NOMO-1 treated with dmso at 0.1 percent for 144 hours (cell line): ENCODE results near the gene LIPH.
A peak's percentile ranks its signal among the peaks of the same experiment; 100 is the strongest.

Experiments used
- DNase-seq: peaks from one replicate; lab custom pipeline; 2025; ENCODE audit not compliant: unreplicated experiment; lab: John Stamatoyannopoulos, UW

The LIPH gene

DNA sequence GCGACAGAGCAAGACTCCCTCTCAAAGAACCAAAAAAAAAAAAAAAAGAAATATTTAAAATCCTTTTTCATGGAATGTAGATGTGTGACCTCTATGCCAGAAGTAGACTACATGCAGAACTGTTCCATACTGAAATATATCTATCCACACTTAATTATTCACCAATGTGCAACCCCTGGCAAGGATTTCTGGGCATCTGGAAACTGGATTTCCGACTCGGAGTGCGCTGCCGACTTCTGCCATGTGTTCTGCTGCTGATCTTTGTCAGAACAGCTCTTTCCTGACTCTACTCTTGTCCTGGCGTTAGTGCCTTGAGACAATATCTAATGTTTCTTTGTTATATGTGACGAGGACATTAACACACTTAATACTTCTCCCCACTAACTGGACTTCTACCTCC, 11.7 kb downstream of the LIPH start:
- no peak for DNase-seq

DNA sequence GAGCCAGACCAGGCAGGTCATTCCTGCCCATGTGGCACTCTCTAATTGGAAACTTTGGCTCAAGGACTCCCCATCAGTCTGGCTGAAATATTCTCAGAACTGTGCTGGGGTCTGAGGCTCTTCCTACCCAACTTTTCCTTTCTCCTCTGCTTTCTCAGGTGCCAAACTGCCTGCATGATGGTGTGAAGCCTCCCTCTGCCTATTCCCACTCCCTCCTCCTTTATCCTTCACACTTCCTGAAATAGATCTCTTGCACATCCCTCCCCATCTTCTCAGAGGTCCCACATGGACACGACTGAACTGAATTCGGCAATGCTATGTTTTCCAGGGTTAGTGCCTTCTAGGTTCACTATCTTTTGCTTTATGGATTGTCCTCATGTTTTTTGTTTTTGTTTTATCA, 12.5 kb downstream of the LIPH start:
- no peak for DNase-seq

DNA sequence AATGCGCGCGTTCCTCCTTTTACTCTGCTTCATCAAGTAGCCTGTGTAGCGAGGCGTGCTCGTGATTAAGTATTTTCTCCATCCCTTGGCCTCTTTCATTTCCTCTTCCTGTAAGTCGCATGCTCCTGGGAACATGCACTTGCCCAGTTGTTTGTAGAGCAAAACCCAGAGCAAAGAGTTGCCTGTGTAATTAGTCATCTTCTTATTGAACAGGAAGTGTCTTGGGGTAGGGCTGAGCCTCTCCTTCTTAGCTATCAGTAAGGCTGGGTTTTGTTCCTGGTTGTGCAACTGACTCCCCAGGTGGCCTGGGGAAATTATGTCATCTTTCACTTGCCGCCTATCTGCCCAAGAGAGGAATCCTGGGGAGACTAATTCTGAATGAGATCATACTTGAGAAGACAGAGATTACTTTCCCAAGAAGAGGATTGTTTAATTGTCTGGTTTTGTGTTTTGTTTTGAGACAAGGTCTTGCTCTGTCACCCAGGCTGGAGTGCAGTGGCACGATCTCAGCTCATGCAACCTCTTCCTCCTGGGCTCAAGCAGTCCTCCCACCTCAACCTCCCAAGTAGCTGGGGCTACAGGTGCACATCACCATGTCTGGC, 14.9 kb downstream of the LIPH start:
- peak; percentile 98 for DNase-seq

DNA sequence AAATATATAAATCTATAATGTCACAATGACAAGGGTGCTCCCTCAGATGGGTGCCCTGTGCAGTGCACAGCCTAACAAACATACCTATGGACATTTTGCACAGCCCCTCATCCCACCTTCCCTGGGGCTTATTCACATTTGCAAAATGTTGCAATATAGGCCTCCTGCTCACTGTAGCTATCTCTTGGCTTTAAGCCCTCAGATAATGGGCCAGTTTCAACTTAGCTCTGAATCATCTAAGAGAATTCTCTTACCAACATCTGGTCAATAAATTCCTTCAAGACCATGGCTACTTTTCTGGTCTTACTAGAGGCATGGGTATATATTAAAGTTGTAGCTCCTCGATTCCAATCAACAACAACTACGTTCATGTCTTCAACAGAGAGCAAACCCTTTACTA, 17.9 kb downstream of the LIPH start:
- DNase-seq = no peak

DNA sequence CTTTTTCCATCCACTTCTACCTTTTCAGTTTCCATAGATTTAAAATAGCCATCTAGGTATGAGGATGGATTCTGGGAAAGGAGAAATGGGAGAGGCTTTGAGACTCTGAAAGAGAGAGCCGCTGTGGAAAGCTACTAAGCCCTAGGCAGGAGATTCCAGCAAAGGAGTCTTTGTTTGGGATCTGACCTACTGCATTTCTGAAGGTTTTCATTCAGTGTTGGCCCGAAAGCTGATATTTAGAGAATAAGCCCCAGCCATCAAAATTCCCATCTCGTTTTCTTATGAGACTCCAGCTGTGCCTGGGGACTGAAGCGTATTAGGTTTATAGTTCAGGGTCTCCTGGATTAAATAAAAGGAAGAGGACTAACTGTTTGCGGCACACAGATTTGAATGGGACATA, 19.5 kb downstream of the LIPH start:
- DNase-seq = no peak

DNA sequence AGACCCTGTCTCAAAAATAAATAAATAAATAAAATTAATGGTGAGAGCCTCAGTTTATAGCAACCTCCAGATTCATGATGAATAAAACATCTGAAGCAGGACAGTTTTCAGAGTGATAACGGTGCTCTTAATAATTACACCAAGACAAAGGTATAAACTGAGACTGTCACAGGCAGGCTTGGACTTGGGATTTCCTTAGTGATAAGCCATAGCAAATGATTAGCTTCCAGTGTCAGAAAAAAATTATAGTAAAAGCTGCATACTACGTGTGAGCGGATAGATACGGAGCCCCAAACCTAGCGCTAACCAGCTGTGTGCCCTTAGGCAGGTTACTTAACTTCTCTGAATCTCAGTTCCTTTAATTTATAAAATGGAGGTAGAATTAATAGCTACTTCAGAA, 21.5 kb downstream of the LIPH start:
- DNase-seq = no peak

DNA sequence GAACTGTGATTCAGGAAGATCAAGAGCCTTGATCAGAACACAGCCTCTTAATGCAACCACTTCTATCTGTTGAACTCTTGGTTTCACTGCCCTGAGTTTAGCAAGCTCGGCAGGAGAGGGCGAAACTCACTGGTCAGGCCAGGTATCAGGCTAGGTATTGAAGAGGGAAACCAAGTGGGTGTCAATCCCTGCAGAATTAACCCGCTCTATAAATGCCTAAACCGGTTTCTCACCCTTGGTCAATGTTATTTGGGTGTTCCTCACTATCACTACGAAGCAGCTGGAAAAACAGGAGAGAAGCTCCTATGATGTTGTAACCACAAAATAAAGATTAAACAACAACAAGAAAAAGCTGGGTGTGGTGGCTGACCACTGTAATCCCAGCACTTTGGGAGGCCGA, 23.9 kb downstream of the LIPH start:
- DNase-seq = no peak

DNA sequence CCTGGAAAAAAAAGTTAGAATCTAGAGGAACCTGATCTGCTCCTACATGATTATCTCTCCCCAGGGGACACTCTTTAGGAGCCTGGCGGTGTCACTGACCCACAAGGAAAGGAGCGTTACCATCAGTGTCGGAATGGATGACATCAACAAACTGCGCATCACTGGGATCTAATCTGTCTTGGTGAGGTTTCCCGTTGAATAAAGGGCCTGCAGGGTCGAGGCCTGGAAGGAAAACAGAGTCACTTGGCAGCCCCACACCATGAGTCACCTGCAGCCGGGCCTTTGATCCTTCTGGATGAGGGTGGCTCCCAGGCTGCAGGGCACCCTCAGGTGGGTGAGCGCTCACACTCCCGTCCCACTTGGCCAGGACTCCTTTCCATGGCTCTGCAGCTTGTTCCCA, 25.0 kb downstream of the LIPH start:
- DNase-seq = no peak

DNA sequence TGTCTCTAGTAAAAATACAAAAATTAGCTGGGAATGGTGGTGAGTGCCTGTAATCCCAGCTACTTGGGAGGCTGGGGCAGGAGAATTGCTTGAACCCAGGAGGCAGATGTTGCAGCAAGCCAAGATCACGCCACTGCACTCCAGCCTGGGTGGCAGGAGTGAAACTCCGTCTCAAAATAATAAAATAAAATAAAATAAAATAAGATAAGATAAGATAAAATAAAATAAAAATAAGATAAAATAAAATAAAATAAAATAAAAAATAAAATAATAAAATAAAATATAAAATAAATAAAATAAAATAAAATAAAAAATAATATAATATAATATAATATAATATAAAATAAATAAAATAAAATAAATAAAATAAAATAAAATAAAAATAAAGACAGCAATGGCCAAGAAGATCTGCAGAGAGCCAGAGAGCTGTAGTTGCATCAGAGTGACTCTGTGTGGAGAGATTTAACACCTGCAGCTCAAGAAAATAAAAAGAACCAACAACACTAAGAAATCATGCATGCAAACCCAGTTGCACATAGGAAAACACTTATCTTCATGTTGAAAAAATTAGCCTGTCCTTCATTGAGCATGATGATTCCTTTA, 25.9 kb downstream of the LIPH start:
- no peak for DNase-seq

DNA sequence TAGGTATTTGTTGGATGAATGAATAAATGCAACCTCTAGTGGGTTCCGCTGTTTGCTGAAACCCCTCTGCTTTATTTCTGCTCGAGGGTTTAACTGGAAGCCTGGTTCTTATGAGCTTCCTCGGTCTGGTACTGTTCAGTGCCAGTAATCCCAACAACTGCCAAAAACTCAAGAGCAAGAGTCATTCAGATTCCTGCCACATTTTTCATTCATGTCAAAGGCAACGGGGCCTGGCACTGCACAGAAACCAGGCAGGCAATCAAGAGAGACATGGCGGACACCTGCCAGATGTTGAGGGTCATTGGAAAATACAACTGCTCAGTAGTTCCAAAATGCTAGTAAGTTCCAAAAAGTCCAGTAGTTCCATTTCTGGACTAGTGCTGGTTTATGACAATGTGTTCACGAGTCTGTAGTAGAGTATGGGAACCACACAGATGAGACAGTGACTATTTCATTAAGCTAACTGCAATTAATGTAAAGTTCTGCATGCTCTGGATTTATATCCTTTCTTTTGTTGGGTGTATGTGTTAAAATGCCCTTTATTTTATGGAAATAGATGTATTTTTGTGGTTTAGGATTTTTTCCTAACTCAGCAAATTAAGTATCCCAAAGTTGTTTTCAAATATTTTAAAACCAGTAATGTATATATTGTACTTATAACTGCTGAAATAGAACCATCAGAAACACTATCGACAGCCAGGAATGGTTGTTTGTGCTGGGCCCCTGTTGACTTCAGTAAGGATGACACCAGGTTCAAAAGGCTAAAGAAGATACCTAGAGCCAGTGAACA, 30.8 kb downstream of the LIPH start:
- DNase-seq = no peak

DNA sequence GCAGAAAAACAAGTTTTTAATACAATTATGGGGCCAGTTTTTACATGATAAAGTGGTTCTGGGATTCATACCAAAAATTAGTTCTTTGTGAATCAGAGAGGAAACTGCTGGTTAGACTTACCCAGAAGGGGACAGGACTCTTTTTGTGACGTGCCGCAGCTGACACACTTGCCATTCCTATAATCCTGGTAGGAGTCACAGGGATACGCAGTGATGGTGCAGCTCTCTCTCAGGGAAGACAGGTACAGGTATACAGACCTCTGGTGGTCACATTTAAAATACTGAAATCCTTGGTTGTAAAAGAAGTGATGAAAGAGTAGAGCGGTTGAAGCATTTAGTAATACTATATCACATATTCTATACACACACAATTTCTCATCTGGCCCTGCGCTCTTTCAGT, 33.4 kb downstream of the LIPH start:
- no peak for DNase-seq

DNA sequence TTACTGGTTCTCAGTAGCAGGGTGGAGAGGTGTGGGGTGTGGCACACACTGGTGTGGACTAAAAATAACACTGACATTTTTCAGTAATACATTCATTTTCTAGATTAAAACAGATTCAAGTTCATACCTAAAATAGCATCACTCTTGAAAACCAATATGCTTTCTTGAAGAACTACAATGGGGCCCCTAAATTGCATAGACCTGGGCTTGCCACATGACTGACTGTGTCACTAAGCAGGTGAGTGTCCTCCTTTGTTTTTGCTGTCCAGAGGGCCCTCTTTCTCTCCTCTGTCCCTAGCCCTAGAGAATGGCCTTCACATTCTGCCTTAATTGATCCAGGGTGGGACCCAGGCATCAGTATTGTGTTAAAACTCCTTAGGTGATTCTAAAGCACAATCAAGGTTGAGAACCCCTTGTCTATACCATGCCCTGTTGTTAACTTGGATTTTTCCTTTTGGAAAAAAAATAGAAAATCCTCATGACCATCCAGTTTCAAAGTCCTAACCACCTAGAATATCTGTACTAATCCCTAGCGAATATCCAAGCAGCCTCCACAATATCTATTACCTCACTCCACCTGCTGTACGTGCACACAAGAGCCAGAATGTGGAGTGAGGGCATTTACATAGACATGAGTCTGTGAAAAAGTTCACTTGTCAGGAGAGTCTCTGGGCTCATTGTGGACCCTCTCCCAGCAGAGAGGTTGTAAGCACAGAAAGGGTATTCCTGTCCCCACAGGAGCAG, 34.8 kb downstream of the LIPH start:
- no peak for DNase-seq

DNA sequence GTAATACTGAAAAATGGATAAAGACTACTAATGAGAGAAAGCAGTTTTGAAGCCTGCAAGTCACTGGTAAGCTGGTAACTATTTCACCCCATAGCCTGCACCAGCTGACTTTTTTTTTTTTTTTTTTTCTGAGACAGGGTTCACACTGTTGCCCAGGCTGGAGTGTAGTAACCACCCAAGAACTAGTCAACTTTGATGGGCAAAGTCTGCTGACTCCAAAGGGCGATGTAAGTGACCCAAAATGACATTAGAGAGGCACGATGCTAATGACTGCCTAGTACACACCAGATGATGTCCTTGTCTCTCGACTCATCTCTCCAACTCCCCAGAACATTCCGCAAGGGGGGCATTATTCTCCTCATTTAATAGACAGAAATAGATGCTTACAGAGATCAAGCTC, 40.7 kb downstream of the LIPH start:
- no peak for DNase-seq

DNA sequence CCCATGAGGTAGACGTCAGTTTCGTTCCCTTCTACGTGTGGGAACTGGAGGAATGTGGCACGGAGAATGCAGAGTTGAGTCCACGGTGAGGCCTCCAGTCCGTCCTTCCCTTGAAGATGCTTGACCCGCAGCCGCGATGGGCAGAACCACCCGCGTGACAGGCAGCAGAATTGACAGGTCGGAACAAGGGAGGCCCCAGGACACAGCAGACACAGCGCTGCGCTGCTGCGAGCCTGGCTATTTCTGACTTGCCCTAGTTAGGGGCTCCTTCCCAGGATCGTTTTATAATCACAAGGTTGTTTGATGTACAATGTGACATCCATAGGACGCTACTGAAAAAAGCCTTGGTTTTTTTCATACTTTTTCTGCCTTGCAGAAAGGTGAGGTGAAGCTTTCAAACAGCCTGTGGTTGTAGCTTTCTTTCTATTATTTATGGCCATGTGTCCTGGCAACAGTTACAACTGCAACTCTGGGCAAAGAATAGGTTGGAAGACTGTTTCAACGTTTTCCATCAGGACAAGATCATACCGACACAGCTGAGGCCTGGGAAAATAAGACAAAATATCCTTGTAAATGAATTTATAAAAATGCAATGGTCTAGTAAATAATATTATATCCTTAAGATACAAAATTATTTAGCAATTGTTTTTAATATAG, 43.9 kb downstream of the LIPH start:
- no peak for DNase-seq

DNA sequence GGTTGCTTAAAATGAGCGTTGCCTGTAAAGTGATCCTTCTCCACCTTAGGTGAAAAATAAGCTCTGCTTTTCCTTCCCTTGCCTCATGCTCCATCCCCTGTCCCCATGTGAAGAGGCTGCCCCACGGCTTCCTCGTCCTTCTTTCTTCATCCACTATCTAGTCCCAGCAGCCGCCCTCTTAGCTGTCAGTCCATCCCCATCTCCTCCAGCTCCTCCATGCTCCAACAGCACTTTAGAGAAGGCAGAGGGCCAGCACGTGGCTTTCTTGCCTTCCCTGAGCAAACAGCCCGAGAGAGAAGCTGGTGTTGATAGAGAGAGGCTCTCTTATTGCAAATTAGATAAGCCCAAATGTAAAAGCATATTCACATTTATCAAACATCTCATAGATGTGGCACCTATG, 44.5 kb downstream of the LIPH start:
- no peak for DNase-seq

DNA sequence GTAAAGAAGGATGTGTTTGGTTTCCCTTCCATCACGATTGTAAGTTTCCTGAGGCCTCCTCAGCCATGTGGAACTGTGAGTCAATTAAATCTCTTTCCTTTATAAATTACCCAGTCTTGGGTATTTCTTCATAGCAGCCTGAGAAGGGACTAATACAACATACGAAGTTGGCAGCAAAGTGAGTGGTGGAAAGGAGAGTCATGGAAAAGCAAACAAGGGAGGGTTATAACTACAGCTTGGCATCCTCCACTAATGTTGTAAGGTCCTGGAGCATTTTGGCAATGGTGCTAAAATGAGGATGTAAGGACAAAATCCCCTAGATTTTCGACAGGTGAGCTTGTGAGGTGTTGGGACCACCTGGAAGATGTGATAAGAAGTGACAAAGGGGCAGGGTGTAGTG, 47.8 kb downstream of the LIPH start:
- no peak for DNase-seq

DNA sequence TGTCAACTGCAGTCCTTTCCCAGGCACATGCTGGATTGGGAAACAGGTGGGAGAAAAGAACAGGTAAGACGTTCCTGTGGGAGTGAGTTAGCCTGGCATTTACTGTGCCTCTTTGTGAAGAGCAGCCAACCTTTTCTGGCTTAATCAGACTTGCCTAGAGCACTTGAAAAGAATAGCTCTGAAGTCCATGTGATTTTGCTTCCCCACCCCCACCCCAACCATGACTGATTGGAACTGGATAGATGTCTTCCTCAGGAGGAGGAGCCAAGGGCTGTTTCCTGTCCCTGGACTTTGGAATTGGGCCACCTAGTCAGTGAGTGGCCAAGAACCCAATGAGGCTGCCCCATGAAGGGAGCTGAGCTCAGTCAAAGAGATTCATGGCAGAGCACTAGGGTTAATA, 48.9 kb downstream of the LIPH start:
- no peak for DNase-seq

DNA sequence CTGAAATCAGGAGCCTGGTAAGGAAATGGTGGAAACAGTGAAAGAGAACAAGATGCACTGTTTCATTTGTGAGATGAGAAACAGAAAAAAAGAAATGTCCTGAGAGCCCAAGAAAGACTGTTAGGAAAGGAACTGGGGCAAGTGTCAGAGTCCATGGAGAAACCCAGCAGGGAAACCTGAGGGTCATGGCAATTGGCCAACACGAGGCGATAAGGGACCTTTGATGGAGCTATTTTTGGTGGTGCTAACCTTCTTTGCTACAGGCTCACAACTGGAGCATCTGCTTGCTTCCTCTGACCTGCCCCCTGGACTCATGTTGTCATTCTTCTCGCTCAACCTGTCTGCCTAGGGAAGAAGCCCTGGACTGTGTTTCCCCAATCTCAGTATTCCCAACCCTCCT, 49.4 kb downstream of the LIPH start:
- DNase-seq = no peak

DNA sequence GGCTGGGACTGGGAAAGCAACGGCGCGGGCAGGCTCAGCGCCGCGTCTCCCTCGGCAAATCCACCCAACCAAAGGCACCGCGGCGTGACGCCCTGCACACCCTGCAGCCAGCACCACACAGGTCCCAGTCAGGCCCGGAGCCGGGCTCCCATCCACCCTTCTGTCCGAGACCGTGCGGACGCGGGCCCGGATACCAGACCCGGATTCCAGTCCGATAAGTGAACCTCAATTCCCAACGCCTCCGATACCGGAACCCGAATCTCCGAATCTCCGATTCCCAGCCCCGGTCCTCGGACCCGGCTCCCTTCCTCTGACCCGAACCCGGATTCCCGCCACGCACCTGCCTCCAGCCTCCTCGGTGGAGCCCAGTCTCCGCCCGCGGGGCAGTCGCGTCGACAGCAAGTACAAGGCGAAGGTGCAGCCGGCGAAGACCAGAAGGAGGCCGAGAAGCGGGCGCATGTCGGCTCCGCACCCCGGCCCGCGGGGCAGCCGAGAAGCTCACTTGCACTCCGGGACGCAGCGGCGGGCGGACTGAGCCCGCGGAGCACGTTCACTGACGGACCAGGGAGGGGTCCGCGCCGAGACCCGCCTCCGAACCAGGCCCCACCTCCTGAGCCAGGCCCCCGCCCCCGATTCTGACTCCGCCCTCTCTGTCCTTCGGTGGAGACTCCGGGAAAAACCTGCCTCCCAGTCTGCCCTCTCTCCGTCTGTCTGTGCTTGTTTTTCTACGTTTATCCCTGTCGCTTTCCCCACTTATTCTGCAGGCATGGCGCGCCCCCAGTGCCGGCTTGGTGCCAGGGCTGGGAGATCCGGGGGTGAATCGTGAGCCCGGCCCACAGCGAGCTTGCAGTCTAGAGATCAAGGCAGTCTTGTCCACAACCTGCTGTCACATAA, 53.6 kb downstream of the LIPH start, which contains the start of gene TMEM41A:
TMEM41A (minus strand) TSS at position 533 of the 894 bp plus-strand sequence; CDS start at position 459, 74 bp downstream.
- peak; percentile 97 for DNase-seq

DNA sequence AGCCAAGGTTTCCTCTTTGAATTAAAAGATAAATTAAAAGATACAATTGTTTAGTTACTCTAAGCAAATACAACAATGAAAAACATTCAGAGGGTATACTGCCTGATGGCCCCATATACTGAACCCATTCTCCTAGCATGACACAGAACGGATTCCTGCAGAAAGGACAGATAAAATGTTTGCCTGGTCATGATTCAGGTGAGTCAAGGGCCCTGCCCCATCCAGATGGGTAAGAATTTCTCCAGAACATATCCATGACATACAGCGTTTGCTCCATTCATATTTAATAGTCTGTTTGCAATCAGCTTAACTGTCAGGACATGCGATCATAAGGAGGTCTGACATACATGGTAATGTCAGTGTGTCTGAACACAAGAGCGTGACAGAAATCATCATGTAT, 62.1 kb downstream of the LIPH start:
- DNase-seq = no peak
